Heart left ventricle (tissue), 16 donors: Measurements from ENCODE around the gene UBE2I. TPM values are rescaled to one million over a fixed set of nuclear protein-coding genes. Genes with fewer than 3 reads are reported as not detected.

Source experiments
- ATAC-seq, 4 donors: fragments of 200-7000 bp; cut with Tn5 transposase; one replicate each; pipeline ENCODE4 v1.9.1; 2020 to 2022; ENCODE audit warnings: moderate library complexity in 4 of 4, mild to moderate bottlenecking in 3 of 4, moderate number of reproducible peaks in 1 of 4
- DNase-seq, 5 donors: peaks; one replicate each; pipeline ENCODE4 v3.0.0-alpha.2; 2020
- H3K27ac ChIP-seq, 12 donors: fragments of 200-600 bp; sonication (generic) in 4 of 12; one replicate each; pipeline versions ENCODE4 v1.5.0 to v1.8.0; 2016 to 2022; ENCODE audit warnings: mild to moderate bottlenecking in 2 of 12
- H3K27me3 ChIP-seq, 9 donors: fragments of 200-600 bp; sonication (generic) in 2 of 9; one replicate each; pipeline versions ENCODE4 v1.5.1 to v1.8.0; 2016 to 2022; ENCODE audit warnings: mild to moderate bottlenecking in 3 of 9
- H3K36me3 ChIP-seq, 9 donors: fragments of 200-600 bp; sonication (generic) in 2 of 9; one replicate each; pipeline versions ENCODE4 v1.5.0 to v1.8.0; 2018 to 2022; ENCODE audit warnings: mild to moderate bottlenecking in 2 of 9
- H3K4me1 ChIP-seq, 12 donors: fragments of 200-600 bp; sonication (generic) in 4 of 12; one replicate each; pipeline versions ENCODE4 v1.5.0 to v1.8.0; 2016 to 2022; ENCODE audit warnings: mild to moderate bottlenecking in 3 of 12
- H3K4me3 ChIP-seq, 12 donors: fragments of 200-600 bp; sonication (generic) in 4 of 12; one replicate each; pipeline versions ENCODE4 v1.5.0 to v1.8.0; 2017 to 2022; ENCODE audit warnings: mild to moderate bottlenecking in 9 of 12, moderate library complexity in 4 of 12
- H3K9me3 ChIP-seq, 12 donors: fragments of 200-600 bp; sonication (generic) in 4 of 12; one replicate each; pipeline versions ENCODE4 v1.5.0 to v1.8.0; 2016 to 2022; ENCODE audit warnings: mild to moderate bottlenecking in 1 of 12
- POLR2A ChIP-seq, 2 donors: fragments of 450-650 bp; IDR thresholded peaks; one replicate each; pipeline ENCODE4 v1.6.1; 2017; ENCODE audit warnings: antibody characterized with exemption in 2 of 2, mild to moderate bottlenecking in 2 of 2, moderate library complexity in 2 of 2
- WGBS, 4 donors: extraction: QIAGEN DNeasy Blood & Tissue Kit in 2 of 4; methylation state at CpG; one replicate each; pipeline versions ENCODE4 v1.1.5 to v1.1.7; 2013 to 2018; 5-methylcytosine and 5-hydroxymethylcytosine counted together
- intact Hi-C, 10 donors: fragments of 100-400 bp; cut with DNase I; formaldehyde crosslinking; loops; one replicate each; pipeline versions ENCODE4 v1.11.1 to v1.14.2; 2022
- polyA plus RNA-seq, 2 donors: library from polyadenylated mRNA; stranded (reverse); fragments of 200-250 nt; gene quantifications; one replicate each; pipeline ENCODE4 v1.2.3, GENCODE V29; 2013
- total RNA-seq, 9 donors: library from RNA; depleted of rRNA in 2 of 9; stranded (reverse); fragments of >200 nt in 2 of 9; fragmentation: NEBNext Ultra II Directional in 3 of 9; extraction: Animal tissue kit (Norgen Biotek cat#: 25700) in 3 of 9; gene quantifications; one replicate each; pipeline versions ENCODE4 v1.1.0 to v1.2.4, GENCODE V29; 2016 to 2023
- TF ChIP-seq, protein P1 (sequence below), 12 donors: fragments of 200-600 bp; sonication (generic) in 4 of 12; IDR thresholded peaks; one replicate each; pipeline versions ENCODE4 v1.5.0 to v1.8.0; 2018 to 2022; ENCODE audit warnings: antibody characterized with exemption in 12 of 12, mild to moderate bottlenecking in 5 of 12
- donor health status: ischemic (EF 13 %, LVEDD 7.1; RV severe dilation, severe dysfunction).
- donor health status: healthy with polysubstance abuse.
- donor health status: DM: no; HTN: yes; CAD: no.
- donor health status: DM: no; HTN: no; CAD: no.
- donor health status: ischemic (EF 25% LVEDD 6.9; RV normal size, moderate dysfunction).
- donor health status: ischemic (EF 25% LVEDD 5.7; RV mildly dilated, moderate dysfunction).
- donor health status: healthy.
- donor health status: DM: yes; HTN: yes; CAD: no.
- donor health status: ischemic (EF 35%, LVEDD 5.7; RV mildly dilated, moderate dysfunction).
- donor health status: nonischemic (EF 11% LVEDD 7.7; RV severe dilation, severe dysfunction).
- donor health status: DM: yes; HTN: yes; CAD: no.
- donor health status: PGD.
- donor health status: ischemic (EF 29% LVEDD 5.4; RV normal size, mild dysfunction).
- donor health status: nonischemic (EF 23%, LVEDD 6.1; RV moderate dilation, normal function).

The UBE2I gene
- total and polyA plus RNA-seq, 11 donors: 59.3 to 105 (median 82.5) TPM

DNA sequence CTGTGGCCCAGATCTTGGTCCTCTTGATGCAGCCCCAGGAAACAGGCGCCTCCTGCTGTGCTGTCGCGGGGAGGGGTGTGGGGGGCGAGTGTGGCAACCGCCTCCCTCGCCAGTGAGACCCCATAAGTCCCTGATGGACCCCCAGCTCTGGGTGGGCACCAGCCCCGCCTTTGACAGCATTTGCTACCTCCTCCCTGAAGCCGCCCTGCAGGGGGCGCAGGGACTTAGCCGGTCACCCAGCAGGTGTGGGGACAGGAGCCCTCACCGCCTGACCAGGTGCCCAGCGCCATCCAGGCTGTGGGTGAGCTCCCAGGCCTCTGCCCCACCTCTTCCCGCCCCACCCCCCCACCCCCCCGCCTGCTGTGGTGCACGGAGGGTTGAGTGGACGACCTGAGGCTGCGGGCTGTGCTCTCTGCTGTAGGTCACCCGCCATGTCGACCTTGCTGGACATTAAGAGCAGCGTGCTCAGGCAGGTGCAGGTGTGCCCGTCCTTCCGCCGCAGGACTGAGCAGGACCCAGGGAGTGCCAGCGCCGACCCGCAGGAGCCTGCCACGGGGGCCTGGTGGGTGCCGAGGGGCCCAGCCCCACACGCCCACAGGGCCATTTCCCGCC, 28.8 kb downstream of the UBE2I start:
- H3K9me3 ChIP-seq: no peaks in the 10 kb centered on the region
- ATAC-seq (no peak), DNase-seq (no peak)
- H3K36me3 ChIP-seq: no peaks in the 10 kb centered on the region
- H3K4me1 ChIP-seq: peaks cover 0 to 28% (median 13%) of the 10 kb centered on the region in 12 donors
- 39 to 65% (median 62%) methylated on average over 5 to 30 of the region's 30 CpGs for WGBS, 4 donors
- H3K4me3 ChIP-seq: no peak overlapping the region
- no peak overlapping the region for H3K27ac ChIP-seq
- no peak for TF ChIP-seq POLR2A (IDR thresholded peaks at IDR 0.05)
- TF ChIP-seq, protein P1, sequence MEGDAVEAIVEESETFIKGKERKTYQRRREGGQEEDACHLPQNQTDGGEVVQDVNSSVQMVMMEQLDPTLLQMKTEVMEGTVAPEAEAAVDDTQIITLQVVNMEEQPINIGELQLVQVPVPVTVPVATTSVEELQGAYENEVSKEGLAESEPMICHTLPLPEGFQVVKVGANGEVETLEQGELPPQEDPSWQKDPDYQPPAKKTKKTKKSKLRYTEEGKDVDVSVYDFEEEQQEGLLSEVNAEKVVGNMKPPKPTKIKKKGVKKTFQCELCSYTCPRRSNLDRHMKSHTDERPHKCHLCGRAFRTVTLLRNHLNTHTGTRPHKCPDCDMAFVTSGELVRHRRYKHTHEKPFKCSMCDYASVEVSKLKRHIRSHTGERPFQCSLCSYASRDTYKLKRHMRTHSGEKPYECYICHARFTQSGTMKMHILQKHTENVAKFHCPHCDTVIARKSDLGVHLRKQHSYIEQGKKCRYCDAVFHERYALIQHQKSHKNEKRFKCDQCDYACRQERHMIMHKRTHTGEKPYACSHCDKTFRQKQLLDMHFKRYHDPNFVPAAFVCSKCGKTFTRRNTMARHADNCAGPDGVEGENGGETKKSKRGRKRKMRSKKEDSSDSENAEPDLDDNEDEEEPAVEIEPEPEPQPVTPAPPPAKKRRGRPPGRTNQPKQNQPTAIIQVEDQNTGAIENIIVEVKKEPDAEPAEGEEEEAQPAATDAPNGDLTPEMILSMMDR (IDR thresholded peaks at IDR 0.05): peak in 7 of 12 donors; percentile 6 to 42 (median 24)
- intact Hi-C loops: no loop called here
- H3K27me3 ChIP-seq: peaks cover 8 to 25% (median 15%) of the 10 kb centered on the region in 9 donors

DNA sequence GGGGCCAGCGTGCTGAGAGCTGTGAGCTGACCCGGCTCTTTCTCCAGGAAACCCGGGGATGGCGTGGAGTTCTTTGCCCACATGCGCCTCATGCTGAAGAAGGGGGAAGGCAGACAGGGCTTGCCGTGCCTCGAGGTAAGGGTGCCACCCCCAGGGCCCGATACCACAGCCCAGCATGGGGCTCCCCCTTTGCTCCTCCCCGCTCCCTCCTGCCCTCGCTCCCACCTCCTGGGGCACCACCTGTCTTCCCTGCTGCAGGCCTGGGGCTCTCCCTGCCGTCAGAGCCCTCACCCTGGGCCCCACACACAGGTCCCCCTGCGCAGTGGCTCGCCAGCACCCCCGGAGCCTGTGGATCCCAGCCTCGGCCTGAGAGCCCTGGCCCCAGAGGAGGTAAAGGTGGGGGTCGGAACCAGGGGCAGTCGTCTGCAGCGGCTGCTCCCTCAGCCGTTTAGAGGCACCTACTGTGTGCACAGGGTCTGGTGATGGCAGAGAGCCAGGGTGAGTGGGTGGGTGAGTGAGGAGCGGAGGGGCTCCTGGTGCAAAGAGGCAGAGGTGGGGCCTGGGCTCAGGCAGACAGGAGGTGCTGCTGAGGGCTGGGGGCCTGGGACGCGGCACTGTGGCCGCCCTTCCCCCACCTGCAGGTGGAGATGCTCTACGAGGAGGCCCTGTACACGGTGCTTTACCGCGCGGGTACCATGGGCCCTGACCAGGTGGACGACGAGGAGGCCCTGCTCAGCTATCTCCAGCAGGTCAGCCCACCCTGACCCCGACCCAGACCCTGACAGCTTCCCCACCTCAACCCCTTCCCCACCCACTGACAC, 29.6 kb downstream of the UBE2I start:
- H3K4me1 ChIP-seq: peaks cover 0 to 24% (median 8%) of the 10 kb centered on the region in 12 donors
- H3K27ac ChIP-seq: no peak overlapping the region
- 73 to 78% (median 75%) methylated on average over 25 to 31 of the region's 31 CpGs for WGBS, 4 donors
- H3K9me3 ChIP-seq: no peaks in the 10 kb centered on the region
- no peak overlapping the region for H3K4me3 ChIP-seq
- TF ChIP-seq, protein P1 (IDR thresholded peaks at IDR 0.05): no peak
- TF ChIP-seq POLR2A (IDR thresholded peaks at IDR 0.05): no peak
- peaks cover 3 to 16% (median 7%) of the 10 kb centered on the region in 9 donors for H3K27me3 ChIP-seq
- ATAC-seq (no peak), DNase-seq (no peak)
- intact Hi-C loops: no loop called here
- H3K36me3 ChIP-seq: no peaks in the 10 kb centered on the region

DNA sequence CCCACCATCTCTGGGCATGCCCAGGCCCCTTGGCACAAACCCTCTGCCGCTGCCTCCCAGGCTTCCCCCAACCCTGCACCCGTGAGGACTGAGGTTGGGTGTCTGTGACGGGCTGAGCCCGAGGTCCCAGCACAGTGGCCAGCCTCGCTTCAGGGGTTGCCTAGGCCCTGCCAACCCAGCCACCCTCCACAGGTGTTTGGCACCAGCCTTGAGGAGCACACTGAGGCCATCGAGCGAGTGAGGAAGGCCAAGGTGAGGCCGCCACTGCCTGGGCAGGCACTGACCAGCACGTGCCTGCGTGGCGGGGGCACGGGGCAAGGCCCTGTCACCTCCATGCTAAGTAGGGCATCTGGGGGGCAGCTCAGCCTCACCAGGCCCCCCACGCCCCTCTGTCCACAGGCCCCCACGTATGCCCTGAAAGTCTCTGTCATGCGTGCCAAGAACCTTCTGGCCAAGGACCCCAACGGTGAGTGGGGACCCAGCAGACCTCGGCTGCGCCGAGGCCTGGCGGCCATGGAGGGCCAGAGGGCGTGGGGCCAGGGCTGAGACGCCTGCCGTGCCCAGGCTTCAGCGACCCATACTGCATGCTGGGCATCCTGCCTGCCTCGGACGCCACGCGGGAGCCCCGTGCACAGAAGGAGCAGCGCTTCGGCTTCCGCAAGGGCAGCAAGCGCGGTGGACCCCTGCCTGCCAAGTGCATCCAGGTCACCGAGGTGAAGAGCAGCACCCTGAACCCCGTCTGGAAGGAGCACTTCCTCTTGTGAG, 31.5 kb downstream of the UBE2I start:
- Histone ChIP-seq H3K27ac (no peak overlapping the region), H3K4me3 (no peak overlapping the region), H3K4me1 (peaks cover 0 to 17% (median 5%) of the 10 kb centered on the region in 12 donors), H3K36me3 (no peaks in the 10 kb centered on the region), H3K9me3 (no peaks in the 10 kb centered on the region), H3K27me3 (no peaks in the 10 kb centered on the region)
- DNase-seq: no peak
- intact Hi-C loops: no loop called here
- TF ChIP-seq POLR2A (IDR thresholded peaks at IDR 0.05): no peak
- 87 to 88% (median 88%) methylated on average over 10 to 36 of the region's 36 CpGs for WGBS, 4 donors
- no peak for ATAC-seq

DNA sequence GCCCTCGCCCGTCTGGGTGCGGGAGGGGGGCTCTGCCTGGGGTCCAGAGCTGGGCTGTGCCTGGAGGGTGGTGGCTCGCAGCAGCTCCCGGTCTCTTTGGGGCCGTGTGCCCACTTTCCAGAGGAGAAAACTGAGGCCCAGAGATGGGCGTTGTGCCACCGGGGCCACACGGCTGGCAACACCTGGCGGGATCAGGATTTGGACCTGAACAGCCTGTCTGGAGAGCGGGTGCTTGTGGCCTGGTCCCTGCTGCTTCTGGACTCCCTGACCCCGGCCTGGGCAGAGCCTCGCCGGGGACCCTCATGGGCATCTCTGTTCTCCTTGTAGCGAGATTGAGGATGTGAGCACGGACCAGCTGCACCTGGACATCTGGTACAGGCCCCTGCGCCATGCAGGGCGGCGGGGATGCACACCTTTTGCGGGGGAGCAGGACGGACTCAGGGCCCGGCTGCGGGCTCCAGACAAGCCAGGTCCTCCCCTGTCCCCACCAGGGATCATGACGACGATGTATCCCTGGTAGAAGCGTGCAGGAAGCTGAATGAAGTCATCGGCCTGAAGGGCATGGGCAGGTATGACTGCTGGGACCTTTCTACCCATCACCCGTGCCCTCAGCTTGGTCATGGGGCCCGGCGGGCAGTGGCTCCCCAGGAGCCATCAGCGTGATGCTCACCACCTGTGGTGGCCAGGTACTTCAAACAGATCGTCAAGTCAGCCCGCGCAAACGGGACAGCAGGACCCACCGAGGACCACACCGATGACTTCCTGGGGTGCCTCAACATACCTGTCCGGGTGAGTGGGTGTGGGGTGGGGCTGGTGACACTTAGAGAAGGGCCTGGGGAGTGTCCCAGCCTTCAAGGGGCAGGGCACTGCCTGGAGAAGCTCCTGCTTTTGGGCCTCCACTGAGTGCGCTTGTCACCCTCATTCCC, 32.3 kb downstream of the UBE2I start:
- intact Hi-C loops: no loop called here
- Histone ChIP-seq H3K36me3 (no peaks in the 10 kb centered on the region), H3K4me3 (no peak overlapping the region), H3K27ac (no peak overlapping the region), H3K4me1 (peaks cover 0 to 17% (median 5%) of the 10 kb centered on the region in 12 donors), H3K27me3 (no peaks in the 10 kb centered on the region), H3K9me3 (no peaks in the 10 kb centered on the region)
- 90 to 94% (median 91%) methylated on average over 20 to 39 of the region's 39 CpGs for WGBS, 4 donors
- DNase-seq (no peak), ATAC-seq (no peak)
- TF ChIP-seq, protein P1 (IDR thresholded peaks at IDR 0.05): no peak
- no peak for TF ChIP-seq POLR2A (IDR thresholded peaks at IDR 0.05)
